ENCODE data around the gene TSPAN4. TPM values are rescaled to one million over a fixed set of nuclear protein-coding genes. Genes with fewer than 3 reads are reported as not detected.

Gene TSPAN4
- total RNA-seq, 1 experiment from 2014 or later = 29.2 TPM

GRCh38 chr11:803770-804598 lies 38.7 kb upstream of the TSPAN4 start:
- DNase-seq (ENCODE audit: low spot score) = no peak

- no peak for DNase-seq (ENCODE audit: low spot score)
Observed at GRCh38 chr11:804599-804964, 38.1 kb upstream of the TSPAN4 start.

DNA sequence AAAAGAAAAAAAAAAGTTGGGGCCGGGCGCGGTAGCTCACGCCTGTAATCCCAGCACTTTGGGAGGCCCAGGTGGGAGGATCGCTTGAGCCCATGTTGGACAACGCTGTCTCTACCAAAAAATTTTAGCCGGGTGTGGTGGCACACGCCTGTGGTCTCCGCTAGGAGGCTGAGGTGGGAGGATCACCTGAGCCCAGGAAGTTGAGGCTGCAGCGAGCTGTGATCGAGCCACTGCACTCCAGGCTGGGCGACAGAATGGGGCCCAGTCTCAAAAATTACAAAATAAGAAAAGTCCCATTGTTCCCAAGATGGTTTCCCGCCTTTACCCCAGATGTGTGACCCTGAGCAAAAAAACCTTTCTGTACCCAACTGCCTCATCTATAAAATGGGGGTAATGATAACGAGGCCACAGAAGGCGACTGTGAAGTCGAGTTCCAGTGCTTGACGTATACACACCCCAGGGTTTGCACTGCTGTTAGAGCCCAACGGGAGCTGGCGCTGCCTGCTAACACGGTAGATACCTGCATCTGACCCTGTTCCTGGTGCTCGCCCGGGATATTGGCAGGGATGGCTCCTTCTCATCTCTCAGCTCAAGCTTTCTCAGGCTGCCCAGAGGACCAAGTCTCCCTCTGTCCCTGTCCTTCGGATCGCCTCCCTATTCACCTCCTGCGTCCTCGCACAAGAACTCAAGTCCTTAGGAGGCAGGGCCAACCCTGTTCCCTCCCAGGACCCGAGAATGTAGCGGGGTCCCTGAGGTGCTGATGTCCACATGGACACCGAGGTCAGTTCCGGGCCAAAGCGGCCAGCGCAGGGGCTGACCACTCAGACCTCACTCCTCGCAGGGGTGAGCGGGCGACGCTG lies 34.0 kb upstream of the TSPAN4 start:
- DNase-seq (ENCODE audit: low spot score) = peak; percentile 83

- peak; percentile 100 for DNase-seq (ENCODE audit: low spot score)
Observed at GRCh38 chr11:809287-810039, 33.2 kb upstream of the TSPAN4 start, which contains the start of gene RPLP2. Gene RPLP2 (plus strand): TSS chr11:809967. CDS start chr11:810235, 268 bp downstream.

DNA sequence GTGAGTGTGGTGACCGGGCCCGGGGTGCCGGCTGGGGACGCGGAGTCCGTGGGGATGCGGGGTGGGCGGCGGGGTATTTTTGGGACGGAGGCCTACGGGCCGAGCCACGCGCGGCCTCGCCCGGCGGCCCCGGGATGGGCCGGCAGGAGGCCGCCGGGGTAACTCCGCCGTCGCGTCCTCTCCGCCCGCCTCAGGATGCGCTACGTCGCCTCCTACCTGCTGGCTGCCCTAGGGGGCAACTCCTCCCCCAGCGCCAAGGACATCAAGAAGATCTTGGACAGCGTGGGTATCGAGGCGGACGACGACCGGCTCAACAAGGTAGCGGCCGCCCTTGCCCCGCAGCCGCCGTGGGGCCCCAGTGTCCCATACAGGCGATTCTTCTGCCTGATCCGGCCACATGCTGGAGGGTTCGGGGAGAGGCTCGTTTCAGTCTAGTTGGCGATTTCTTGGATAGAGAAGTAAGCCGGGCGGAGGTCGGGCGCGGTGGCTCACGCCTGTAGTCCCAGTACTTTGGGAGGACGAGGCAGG lies 32.5 kb upstream of the TSPAN4 start:
- no peak for DNase-seq (ENCODE audit: low spot score)

DNA sequence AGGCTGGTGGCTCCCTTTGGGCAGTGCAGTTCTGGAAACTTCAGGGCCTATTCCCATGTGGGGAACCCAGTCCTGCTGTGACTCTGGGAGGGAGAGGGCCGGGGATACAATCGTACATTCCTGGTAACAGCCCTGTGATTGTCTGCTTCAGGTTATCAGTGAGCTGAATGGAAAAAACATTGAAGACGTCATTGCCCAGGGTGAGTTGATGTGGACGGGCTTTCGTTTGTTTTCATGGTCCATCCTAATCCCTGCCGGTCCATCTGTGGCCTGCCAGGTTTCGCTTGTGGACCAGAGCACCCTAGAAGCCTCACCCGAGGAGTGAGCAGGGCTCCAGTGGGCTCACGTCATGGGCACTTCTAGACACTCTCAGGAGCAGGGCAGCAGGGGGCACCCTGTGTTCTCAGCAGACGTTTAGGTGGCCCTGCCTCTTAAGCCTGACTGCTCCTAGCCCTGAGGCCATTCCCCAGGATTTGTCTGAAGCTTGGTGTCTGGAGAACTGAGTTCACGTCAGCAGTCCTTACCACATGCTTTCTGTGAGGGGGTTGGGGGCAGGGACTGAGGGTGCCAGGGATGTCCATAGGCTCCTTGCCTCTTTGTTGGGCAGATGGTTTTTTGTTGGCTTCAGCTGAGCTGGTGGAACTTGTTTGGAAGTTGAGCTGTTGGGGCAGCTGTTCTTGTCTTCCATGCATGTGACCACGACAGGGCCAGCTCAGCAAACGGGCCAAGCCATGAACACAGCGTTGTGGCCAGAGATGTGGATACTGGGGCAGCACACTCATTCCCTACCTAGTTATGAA lies 31.0 kb upstream of the TSPAN4 start:
- no peak for DNase-seq (ENCODE audit: low spot score)

DNA sequence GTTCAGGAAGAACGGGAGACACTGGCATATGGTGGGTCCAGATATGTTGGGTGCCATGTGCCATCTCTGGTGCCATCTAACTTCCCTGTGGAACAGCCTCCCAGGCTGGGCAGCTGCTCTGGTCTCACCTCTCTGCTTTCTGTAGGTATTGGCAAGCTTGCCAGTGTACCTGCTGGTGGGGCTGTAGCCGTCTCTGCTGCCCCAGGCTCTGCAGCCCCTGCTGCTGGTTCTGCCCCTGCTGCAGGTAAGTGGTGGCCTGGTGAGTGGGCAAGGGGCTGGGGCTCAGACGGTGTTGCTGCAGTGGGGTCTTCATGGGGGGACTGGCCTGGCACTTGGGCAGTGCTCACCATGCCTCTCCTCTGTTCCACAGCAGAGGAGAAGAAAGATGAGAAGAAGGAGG lies 30.3 kb upstream of the TSPAN4 start:
- no peak for DNase-seq (ENCODE audit: low spot score)

DNA sequence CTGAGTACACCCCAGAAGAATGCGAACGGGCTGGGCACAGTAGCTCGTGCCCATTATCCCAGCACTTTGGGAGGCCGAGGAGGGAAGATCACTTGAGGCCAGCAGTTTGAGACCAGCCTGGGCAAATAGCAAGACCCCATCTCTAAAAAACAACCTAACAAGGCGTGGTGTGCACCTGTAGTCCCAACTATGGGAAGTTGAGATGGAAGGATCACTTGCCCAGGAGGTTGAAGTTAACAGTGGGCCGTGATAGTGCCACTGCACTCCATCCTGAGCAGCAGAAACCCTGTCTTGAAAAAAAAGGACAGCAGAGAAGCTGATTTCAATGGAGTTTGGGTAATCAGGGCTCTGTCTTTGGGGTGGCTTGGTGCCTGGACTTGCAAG lies 29.6 kb upstream of the TSPAN4 start:
- no peak for DNase-seq (ENCODE audit: low spot score)

DNA sequence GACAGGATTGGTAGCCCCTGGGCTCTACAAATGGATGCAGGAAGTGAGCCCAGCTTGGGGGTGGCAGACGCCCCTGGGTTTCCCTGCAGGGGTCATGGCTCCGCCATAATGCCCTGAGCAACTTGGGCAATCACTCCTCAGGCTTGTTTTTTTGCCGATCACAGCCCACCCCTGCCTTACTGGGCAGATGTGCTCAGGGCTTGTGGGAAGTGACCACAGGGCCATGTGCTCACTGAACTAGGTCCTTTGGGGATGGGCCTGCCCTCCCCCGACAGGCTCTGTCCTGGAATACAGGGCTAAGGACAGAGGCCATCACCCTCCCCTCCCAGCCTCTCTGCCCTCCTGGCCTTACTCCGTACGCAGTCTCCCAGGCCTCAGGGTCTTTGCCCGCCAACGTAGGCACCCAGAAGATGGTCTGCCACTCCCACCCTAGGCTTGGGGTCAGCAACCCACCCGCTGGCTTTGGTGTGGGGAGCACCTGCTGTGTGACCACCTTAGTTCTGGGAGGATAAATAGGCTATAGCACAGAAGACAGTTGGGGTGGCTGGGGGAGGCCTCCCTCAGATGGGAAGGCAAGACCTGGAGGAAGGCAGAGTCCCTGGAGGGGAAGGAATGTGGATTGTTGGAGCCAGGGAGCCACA lies 29.1 kb upstream of the TSPAN4 start:
- no peak for DNase-seq (ENCODE audit: low spot score)

DNA sequence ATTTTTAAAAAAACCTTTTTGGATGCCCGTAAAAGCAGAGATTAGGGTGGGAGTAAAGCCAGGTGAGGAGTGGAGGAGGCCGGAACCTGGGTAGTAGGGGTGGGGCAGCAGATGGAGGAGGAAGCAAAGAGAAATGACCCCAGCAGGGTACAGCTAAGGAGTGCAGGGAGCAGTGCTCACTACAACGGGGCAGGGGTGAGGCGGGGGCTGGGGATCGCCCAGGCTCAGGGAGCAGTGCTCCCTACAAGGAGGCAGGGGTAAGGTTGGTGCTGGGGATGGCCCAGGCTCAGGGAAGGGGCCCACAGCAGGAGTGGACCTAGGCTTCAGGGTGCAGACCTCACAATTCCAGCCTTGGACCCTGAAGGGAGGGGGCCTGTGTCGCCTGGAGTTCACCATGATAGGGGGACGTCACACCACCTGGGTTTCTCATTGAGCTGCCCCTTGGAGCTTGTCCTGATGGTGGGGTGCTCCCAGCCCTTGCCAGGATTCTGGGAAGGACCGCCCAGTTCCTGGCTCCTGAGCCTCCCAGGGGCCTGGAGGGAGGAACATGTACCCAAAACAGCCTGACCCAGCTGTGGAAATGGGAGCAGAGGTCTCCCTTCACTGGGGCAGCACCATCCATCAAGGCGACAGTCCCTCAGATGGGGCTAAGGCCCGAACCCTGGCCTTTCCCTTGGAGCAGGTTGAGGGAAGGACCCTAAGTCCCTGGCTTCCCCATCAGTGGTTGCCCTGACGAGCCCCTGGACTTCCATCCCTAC lies 26.8 kb upstream of the TSPAN4 start:
- DNase-seq (ENCODE audit: low spot score) = no peak

- DNase-seq (ENCODE audit: low spot score) = no peak
Observed at GRCh38 chr11:816433-816779, 26.2 kb upstream of the TSPAN4 start.

DNA sequence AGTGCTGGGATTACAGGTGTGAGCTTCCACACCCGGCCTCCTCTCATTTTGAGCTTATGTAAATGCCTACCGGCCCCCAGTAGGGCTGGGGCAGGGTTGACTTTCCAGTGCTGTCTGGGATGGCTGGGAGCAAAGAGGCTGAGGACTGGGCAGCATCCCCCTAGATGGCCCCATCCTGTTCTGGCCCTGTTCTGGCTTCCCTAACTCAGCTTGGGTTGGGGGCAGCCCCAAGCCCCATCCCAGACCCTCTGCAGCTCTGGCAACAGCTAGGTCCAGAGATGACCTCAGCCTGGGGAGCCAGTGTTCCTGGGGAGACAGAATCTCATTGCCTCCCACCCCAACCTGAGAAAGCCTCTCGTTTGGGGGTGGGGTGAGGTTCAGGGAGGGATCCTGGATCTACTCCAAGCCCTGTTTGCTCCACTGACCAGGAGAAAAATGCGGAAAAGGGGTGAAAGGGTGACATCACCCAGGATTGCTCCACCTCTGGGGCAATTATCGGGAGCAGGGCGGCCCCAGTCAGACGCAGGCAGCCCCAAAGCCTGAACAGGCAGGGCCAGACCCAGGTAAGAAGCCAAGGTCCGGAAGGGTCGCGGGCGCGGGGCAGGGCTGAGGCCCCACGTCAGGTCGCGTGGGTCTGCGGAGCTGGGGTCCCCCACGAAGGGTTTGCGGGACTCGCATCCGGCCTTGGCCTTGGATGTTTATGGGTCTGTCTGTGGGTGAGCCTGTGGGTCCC lies 24.1 kb upstream of the TSPAN4 start, which contains the start of gene PNPLA2:
PNPLA2 (plus strand) TSS at position 519 of the 733 bp plus-strand sequence. CDS start 805 bp downstream, outside the sequence.
- peak; percentile 91 for DNase-seq (ENCODE audit: low spot score)

- DNase-seq (ENCODE audit: low spot score) = peak; percentile 94
Observed at GRCh38 chr11:819129-819931, 23.3 kb upstream of the TSPAN4 start.

GRCh38 chr11:819943-820649 lies 22.6 kb upstream of the TSPAN4 start:
- peak; percentile 95 for DNase-seq (ENCODE audit: low spot score)

GRCh38 chr11:820655-821511 lies 21.8 kb upstream of the TSPAN4 start:
- peak; percentile 93 for DNase-seq (ENCODE audit: low spot score)
